HT1080 (cell line): ENCODE measurements around the gene KLF8. TPM values are rescaled to one million over a fixed set of nuclear protein-coding genes. Genes with fewer than 3 reads are reported as not detected.
"Not testable (repeated sequence)": the region's sequence is repeated elsewhere in the genome, so short reads cannot be mapped to it uniquely, and the experiment has no call there.

Source experiments
- DNase-seq: peaks from one replicate; pipeline ENCODE4 v3.0.0-alpha.2; 2015; ENCODE audit warnings: low read depth
- polyA plus RNA-seq, 2 experiments: library from polyadenylated mRNA; depleted of rRNA; stranded (reverse); fragments of >200 nt; gene quantifications; 2 replicates each; pipeline ENCODE4 v1.2.3, GENCODE V29; 2015
- total RNA-seq: library from RNA; depleted of rRNA; stranded (reverse); fragments of >200 nt; shearing (Covaris generic); gene quantifications from 2 replicates; pipeline ENCODE4 v1.2.3, GENCODE V29; 2014; rRNA removed

The KLF8 gene
- not detected in 2 replicates for total RNA-seq
- polyA plus RNA-seq (2015; cell fraction: cytosol; rRNA removed) = 0.03 and 0.06 TPM in 2 replicates
- not detected in 2 replicates for polyA plus RNA-seq (2015; cell fraction: nucleus; rRNA removed)

DNA sequence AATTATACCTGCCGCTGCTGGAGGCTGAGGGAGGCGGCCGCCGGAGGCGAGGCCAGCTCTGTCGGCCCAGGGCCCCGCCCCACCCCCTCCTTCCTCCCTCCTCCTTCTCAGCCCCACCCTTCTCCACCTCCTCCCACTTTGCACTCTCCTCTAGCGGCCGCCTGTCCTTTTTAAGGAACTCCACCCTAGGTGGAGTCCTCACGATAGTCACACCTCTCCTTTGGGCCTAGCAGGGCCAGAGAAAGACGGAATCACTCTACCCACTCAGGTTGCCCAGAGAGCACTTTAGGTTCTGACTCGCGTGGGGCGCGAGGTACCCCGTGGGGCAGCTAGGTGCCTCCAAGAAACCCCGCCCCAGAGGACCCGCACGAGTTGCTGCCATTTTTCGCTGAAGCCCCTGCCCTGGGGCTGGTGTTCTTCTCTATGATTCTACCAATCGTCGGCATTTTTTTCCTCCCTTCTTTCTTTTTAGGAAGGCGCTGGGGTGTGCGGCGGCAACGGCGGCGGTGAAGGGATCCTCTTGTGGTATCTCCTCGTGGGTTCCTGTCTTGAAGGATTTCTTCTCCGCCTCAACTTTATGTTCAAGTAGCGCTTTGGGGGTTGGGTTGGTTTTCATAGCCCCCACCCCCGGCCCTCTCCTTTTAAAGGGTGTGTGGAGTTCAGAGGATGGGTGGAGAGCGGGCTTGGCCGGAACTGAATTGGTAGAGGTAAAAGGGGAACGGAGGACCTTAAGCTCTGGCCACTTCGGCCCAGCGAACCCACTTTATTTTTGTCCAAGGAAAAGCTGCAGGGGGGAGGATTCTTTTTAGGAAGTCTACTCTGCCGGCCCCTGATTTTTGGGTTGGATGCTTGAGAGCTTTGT lies at the start of gene KLF8:
TSS of gene KLF8 (plus strand) at position 136 of the 862 bp plus-strand sequence. CDS start 979 bp downstream, outside the sequence.
- no peak for DNase-seq

DNA sequence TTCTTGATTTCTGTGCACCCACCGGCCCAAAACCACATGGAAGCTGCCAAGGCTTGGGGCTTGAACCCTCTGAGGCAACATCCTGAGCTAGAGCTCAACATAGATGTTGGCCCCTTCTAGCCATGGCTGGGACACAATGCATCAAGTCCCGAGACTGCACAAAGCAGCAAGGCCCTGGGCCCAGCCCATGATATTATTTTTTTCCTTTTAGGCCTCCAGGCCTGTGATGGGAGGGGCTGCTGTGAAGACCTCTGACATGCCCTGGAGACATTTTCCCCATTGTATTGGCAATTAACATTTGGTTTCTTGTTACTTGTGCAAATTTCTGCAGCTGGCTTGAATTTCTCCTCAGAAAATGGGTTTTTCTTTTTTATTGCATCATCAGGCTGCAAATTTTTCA lies 25.2 kb upstream of the KLF8 start:
- not testable (repeated sequence) for DNase-seq

DNA sequence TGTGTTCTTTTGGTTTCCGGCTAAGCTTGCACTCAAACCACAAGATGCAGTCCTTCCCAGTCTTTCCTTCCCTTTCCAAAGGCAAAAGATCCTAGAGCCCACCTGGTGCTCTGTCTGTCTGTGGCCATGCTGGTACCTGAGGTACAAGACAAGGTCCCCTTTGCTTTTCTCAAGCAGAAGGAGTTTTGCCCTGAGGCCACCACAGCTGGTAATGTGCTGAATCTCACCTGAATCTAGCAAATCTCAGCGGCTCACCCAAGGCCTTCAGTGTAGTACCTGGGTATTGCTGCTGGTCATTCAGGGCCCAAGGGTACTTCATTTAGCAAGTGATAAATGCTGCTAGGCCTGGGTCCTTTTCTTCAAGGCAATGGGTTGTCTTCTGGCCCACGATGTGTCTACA lies 20.5 kb upstream of the KLF8 start:
- DNase-seq = no peak

DNA sequence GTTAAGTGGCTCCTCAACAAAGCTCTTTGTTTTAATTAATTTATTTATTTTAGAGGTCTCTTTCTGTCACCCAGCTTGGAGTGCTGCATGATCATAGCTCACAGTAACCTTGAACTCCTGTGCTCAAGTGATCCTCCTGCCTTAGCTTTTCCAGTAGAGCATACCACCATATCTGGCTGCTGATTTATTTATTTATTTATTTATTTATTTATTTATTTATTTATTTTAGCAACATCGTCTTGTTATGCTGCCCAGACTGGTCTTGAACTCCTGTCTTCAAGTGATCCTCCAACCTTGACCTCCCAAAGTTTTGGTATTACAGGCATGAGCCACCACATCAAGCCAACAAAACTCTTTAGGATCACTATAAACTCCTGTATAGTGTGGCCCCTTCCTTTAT lies 15.8 kb upstream of the KLF8 start:
- no peak for DNase-seq

DNA sequence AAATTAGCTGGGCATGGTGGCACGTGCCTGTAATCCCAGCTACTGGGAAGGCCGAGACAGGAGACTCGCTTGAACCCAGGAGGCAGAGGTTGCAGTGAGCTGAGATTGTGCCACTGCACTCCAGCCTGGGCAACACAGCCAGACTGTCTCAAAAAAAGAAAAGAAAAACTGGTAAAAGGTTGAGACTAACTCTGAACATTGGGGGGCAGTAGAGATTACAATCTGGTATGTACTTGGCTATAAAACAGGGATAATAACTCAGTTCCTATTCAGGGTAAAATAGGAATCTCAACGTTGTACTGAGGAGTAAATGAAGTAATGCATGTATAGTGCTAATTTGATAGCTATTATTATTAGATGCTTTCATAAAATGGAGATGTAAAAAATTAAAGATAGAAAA lies 12.5 kb upstream of the KLF8 start:
- no peak for DNase-seq

DNA sequence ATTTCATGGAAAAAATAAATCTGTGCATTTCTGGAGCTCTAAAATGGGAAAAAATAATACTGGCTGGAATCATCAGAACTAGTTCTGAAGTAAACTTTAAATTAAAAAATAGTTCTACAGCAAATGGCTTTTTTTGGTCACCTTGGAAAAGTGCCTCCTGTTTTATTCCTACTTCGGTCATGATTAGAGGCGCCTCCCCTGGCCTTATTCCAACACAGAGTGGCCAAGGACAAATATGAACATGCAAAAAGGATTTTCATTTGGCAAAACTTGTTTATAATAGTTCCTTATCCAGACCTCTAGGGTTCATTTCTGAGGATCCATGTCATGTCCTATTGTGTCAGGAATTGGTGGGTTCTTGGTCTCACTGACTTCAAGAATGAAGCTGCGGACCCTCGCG lies 11.1 kb upstream of the KLF8 start:
- DNase-seq = no peak

DNA sequence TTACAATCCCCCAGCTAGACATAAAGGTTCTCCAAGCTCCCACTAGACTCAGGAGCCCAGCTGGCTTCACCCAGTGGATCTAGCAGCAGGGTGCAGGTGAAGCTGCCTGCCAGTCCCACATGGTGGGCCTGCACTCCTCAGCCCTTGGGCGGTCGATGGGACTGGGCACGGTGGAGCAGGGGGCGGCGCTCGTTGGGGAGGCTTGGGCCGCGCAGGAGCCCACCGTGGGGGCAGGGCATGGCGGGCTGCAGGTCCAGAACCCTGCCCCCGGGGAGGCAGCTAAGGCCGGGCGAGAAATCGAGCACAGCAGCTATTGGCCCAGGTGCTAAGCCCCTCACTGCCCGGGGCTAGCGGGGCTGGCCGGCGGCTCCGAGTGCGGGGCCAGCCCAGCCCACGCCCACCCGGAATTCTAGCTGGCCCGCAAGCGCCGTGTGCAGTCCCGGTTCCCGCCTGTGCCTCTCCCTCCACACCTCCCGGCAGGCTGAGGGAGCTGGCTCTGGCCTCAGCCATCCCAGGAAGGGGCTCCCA lies 9.6 kb upstream of the KLF8 start:
- no peak for DNase-seq

DNA sequence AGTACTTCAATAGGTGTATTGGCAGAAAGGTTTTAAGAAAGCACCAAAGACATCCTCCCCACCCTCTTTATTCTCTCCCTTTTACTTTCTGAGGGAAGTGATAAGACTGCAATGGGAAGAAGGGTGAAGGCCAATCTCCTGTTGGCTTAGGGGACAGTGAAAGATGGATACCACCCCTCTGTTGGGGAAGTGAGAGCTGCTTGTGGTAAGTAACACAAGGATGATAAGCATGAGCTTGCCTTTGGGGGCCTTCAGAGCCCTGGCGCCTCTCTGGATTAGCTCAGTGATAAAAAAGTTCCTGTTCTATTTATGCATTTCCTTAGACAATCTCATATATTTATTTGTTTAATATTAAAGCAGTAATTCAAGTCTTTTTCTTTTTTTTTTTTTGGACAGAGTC lies 5.2 kb upstream of the KLF8 start:
- DNase-seq = no peak

DNA sequence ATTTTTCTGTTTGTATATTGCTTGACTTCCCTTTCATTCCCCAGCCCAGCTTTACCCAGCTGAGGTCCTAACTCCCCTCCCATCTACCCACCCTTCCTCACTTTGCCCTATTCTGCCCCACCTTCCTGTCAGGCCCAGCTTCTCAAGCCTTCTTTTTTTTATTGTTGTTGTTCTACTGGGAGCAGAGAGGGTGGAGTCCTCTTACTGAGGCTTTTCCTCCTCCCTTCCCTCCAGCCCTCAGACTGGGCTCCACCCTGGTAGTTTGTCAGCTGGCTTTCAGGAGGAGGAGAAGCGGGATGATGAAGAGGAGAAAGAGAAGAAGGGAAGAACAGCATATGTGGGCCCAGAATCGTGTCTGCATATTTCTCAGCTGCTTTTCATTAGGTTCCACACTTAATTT lies 3.2 kb upstream of the KLF8 start:
- DNase-seq = no peak

DNA sequence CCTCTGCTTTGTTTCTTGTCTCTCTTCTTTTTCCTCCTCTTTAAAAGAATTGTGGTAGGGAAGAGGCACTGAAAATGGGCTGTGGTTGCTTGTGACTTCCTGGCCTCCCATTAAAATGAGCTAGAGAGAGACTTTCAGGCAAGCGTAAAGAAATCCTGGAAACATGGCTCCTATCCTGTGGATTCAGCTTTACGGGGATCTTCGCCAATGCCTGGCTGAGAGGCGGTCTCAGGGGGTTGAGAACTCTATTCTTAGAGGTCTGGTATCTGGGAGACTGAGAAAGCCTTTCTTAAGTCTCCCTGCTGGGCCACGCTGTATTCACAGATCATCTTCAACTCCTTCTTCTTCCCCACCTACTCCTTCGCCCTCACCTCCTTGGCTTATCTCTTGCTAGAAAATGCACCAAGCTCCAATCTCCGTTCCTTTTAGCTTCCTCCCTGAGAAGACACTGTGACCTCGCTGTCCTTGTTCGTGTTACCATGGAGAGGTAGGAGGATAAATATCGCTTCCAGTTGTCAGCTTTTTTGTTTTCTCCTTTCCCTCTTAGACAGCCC lies 542 bp upstream of the KLF8 start:
- no peak for DNase-seq

DNA sequence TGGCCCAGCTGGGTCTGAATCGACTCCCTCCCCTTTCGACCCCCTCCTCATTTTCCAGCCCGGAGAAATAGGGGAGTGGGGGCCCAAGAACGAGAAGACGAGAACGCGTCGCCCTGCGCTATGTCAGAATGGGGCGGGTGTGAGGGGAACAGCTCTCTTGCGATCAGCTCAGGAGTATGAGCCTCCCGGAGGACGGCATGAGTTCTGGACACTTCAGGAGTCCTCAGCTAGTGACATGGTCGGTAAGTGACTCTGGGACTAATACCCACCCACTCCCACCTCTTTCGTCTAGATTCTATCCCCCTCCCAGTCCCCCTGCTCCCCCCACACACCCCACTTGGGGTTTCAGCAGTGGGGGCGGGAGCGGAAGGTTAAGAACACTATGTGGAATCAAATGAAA lies 944 bp downstream of the KLF8 start:
- DNase-seq = no peak

DNA sequence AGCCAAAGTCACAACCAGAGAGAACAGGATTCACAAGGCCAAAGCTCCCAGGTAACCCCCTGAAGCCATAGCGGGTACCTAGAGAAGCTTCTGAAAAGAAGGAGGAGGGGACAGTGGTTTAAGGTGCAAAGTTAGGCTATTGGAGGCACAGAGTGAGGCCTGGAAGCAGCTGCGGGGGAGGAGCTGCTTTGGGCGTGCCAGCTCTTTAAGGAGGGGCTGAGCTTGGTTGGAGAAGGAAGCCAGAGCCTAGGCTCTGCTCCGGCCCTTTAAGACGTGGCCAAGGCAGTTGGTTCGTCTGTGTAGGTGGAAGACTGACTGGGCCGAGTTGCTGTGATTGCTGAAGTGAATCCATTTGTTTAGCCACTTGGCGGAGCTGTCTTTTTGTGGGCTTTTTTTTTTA lies 1.5 kb downstream of the KLF8 start:
- no peak for DNase-seq

DNA sequence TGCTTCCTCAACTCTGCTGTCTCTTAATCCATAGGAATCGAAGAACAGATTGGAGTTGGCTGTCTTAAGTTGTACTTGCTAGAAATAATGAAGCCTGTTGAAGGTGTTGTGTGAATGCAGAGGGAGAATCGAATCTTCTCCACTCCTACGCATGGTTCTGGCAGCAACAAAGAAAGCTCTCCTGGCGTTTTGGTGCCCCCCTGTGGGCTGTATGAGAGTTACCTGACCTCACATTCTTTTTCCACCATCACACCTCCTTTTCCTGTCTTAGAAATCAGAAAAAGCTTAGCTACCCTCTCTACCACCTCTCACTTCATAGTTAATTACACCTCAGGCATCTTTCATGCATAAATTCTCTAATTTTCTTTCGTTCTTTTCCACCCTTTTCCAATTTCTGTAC lies 16.3 kb downstream of the KLF8 start:
- peak; percentile 11 for DNase-seq

DNA sequence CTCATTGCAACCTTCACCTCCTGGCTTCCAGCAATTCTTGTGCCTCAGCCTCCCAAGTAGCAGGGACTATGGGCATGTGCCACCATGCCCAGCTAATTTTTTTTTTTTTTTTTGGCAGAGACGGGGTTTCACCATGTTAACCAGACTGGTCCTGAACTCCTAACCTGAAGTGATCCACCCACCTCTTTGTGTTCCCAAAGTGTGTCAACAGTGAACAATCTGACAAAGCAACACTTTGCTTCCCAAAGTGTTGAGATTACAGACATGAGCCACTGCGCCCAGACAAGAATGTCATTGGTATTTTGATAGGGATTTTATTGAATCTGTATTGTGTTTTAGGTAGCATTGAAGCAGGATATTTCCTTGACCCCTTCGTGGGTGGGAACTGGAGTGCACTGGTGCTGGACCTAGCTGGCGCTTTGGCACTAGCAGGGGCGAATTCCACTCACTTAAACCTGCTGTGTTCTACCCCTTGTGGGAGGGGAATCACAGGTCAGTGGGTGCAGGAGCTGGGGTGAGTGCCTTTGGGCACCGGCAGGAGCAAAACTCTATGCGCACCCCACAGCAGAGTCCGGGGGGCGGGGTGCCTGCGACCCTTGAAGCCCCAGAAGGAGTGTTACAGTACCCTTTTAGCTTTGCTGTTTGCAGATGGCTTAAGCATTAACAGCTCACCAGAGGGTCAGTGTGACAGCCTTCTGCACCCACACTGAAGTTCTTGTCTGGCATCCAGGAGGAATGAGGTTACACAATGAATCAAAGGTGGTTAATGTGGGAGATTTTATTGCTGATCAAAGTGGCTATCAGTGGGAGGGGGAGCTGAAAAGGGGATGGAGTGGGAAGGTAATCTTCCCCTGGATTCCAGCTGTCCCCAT lies 21.9 kb downstream of the KLF8 start:
- no peak for DNase-seq

DNA sequence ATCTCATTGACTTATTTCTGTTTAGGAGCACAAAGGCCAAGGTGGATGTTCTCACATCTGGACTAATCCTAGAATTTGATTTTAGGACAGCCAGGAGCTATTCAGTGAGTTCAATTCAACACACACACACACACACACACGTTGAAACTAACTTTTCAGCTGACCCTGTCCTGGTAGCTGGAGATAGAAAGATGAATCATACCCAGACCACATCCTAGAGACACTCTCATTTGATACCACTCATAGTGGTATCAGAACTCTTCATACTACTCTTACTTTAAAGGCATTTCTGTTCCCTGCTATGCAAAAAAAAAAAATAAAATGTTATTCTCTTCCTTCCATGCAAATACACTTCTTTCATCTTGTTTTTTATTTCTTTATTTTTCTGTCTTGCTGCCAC lies 36.7 kb downstream of the KLF8 start:
- peak; percentile 29 for DNase-seq

DNA sequence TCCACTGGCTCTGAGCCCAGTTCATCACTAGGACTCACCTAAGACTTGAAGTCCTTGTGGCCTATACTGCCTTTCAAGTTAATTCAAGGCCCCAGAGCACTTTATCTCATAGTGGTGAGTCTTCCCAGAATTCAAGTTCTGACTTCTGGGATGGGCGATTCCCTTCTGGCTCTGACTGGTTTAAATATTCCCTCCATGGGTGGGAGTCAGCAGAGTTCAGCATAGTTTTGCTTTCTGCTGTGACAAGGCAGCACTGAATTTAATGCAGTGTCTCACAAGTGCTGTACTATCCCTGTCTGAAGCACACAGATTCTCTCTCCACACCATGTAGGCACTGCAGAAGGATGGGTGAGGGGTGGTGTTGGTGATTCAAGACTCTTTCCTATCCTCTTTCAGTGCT lies 46.5 kb downstream of the KLF8 start:
- no peak for DNase-seq

DNA sequence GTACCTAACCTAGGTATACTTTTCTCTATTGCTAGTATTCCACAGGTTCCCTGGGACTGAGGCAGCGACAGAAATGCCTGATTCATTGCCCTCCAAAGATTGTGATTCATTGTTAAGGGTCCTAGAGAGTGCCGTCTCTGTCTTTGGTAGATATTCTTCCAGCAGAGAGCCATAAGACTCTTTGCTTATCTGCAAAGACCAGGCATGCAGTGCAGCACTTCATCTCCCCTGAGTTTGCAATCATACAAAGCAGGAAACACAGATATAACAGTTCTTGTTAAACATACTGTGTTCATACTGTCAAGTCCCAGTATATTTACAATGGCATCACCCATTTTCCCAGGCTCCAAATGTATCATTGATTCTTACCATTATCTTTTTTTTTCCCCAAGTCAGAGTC lies 47.7 kb downstream of the KLF8 start:
- DNase-seq = no peak

DNA sequence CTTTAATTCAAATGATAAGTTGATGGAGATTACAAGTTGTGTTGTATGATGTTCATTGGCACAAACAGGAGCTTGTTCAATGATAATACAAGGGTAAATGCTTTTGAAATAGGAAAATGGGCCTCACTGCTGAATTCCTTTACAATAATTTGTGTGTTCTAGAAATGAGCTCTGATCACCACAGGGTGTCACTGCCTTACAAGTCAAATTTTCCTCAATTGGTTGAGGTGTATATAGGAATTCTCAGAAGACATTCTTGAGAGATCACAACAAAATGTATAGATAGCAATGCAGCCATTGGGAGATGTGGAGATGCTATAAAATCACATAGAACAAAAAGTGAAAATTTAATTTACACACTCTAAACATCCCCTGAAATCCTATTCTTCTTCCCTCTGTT lies 49.6 kb downstream of the KLF8 start:
- peak; percentile 0 for DNase-seq

DNA sequence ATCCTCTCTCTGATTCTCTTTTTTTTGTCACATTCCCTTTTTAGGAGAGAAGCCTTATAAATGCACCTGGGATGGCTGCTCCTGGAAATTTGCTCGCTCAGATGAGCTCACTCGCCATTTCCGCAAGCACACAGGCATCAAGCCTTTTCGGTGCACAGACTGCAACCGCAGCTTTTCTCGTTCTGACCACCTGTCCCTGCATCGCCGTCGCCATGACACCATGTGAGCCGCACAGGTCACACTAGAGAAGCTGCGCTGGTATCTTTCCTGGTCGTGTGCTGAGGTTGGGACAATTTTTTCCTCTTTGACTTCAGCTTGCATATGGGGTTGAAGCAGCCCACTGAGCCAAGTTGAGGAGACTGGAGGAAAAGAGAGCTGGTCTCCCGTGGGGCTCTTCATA lies 52.1 kb downstream of the KLF8 start:
- DNase-seq = no peak

DNA sequence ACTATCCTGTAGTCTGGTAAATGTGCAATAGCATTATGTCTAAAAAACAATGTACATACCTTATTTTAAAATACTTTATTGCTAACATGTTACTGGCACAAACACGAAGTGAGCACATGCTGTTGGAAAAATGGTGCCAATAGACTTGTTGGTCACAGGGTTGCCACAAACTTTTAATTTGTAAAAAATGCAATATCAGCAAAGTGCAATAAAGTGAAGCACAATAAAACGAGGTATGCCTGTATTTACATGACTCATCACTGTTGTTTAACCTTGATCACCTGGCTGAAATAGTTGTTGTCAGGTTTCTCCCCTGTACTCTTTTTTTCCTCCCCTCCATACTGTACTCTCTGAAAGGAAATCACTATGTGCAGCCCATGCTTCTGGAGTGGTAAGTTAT lies 56.5 kb downstream of the KLF8 start:
- no peak for DNase-seq

DNA sequence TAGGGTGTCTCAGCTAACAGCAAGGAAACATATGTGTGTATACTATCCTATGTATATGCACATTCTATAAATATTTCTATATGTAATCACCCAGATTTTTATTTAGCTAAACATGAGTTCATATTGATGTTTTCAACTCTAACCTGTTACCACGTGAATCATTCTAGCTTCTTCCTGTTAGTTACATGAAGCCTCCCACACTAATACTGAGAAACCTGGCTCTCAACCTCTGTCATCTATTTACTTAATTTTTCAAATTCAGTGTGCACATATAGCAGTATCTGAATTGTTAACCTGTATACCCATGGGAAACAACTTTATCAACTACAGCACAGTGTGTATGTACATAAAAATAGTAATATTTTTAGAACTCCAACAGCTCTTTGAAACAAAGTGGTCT lies 57.3 kb downstream of the KLF8 start:
- DNase-seq = no peak

DNA sequence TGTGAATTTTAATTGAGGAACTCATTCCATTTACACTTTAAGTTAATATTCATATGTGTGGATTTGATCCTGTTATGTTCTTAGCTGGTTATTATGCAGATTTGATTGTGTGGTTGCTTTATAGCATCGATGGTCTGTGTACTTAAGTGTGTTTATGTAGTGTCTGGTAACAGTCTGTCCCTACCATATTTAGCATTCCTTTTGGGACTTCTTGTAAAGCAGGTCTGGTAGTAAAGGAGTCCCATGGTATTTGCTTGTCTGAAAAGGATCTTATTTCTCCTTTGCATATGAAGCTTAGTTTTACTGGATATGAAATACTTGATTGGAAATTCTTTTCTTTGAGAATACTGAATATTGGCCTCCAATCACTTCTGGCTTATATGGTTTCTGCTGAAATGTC lies 76.6 kb downstream of the KLF8 start:
- no peak for DNase-seq
